ENCODE measurements around the gene CRLF3.
"Not testable (repeated sequence)": the region's sequence is repeated elsewhere in the genome, so short reads cannot be mapped to it uniquely, and the experiment has no call there.

The CRLF3 gene

GRCh38 chr17:30824356-30825145 lies at the start of gene CRLF3:
Gene CRLF3 (minus strand): TSS chr17:30824692. CDS start chr17:30824651, 41 bp downstream.
- DNase-seq: peak; percentile 87 to 88

GRCh38 chr17:30869005-30869404 lies 44.5 kb upstream of the CRLF3 start:
- DNase-seq: no peak

GRCh38 chr17:30864636-30865035 lies 40.1 kb upstream of the CRLF3 start:
- DNase-seq: no peak

GRCh38 chr17:30858556-30859250 lies 34.2 kb upstream of the CRLF3 start:
- no peak for DNase-seq

- no peak for DNase-seq
These were observed 29.7 kb upstream of the CRLF3 start for GRCh38 chr17:30854146-30854545.

- no peak for DNase-seq
These were observed 23.5 kb upstream of the CRLF3 start for GRCh38 chr17:30848021-30848420.

- DNase-seq: no peak
These were observed 16.3 kb upstream of the CRLF3 start for GRCh38 chr17:30840771-30841170.

GRCh38 chr17:30838202-30838807 lies 13.8 kb upstream of the CRLF3 start:
- no peak for DNase-seq

- no peak for DNase-seq
These were observed 8.1 kb upstream of the CRLF3 start for GRCh38 chr17:30832438-30833124.

- DNase-seq: peak; percentile 89 to 93
These were observed 7.4 kb upstream of the CRLF3 start, which contains the start of gene ATAD5 for GRCh38 chr17:30831663-30832437. Gene ATAD5 (plus strand): TSS chr17:30831966. CDS start chr17:30832348, 382 bp downstream.

GRCh38 chr17:30831257-30831656 lies 6.8 kb upstream of the CRLF3 start:
- DNase-seq: peak in 1 of 2 experiments; percentile 23

GRCh38 chr17:30829022-30829421 lies 4.5 kb upstream of the CRLF3 start:
- DNase-seq: no peak

- DNase-seq: no peak
These were observed 2.6 kb upstream of the CRLF3 start for GRCh38 chr17:30827082-30827481.

GRCh38 chr17:30824002-30824355 lies 513 bp downstream of the CRLF3 start:
- peak; percentile 39 to 52 for DNase-seq

GRCh38 chr17:30823421-30823820 lies 1.1 kb downstream of the CRLF3 start:
- no peak for DNase-seq

- peak in 1 of 2 experiments; percentile 31 for DNase-seq
These were observed 1.6 kb downstream of the CRLF3 start for GRCh38 chr17:30822919-30823318.

GRCh38 chr17:30821871-30822723 lies 2.4 kb downstream of the CRLF3 start:
- no peak for DNase-seq

GRCh38 chr17:30819971-30820705 lies 4.4 kb downstream of the CRLF3 start:
- peak in 1 of 2 experiments; percentile 21 for DNase-seq

GRCh38 chr17:30816165-30816564 lies 8.3 kb downstream of the CRLF3 start:
- no peak for DNase-seq

- not testable (repeated sequence) for DNase-seq
These were observed 9.6 kb downstream of the CRLF3 start for GRCh38 chr17:30814860-30815259.

GRCh38 chr17:30814236-30814635 lies 10.3 kb downstream of the CRLF3 start:
- DNase-seq: not testable (repeated sequence)

Data from activated CD4-positive, alpha-beta T cell treated with anti-CD3 and anti-CD28 coated beads, Interleukin-2, amount 50 U/mL, for 48 hours (primary cell).